WTC11 (cell line): ENCODE results near the gene SLC25A51. TPM values are rescaled to one million over a fixed set of nuclear protein-coding genes. Genes with fewer than 3 reads are reported as not detected.

ENCODE experiments used
- ATAC-seq: fragments of 200-7000 bp; cut with Tn5 transposase; 2 replicates; pipeline ENCODE4 v1.10.0; 2021; ENCODE audit warnings: mild to moderate bottlenecking, moderate library complexity
- CTCF ChIA-PET: fragments of 300-600 bp; sonication (Branson Sonifier 250); formaldehyde crosslinking; loops from one replicate; lab custom pipeline; 2021; ENCODE audit warnings: antibody characterized with exemption; lab: Charles Lee
- POLR2A ChIA-PET: fragments of 350-600 bp; sonication (Branson Sonifier 250); formaldehyde crosslinking; loops from one replicate; lab custom pipeline; 2021; ENCODE audit warnings: antibody characterized with exemption; lab: Charles Lee
- DNase-seq: peaks from one replicate; pipeline ENCODE4 v3.0.0; 2021; ENCODE audit warnings: low spot score
- H3K27ac Mint-ChIP-seq: 2 replicates; pipeline ENCODE4 v1.8.0; 2021; ENCODE audit warnings: mixed read lengths
- H3K27me3 Mint-ChIP-seq: 2 replicates; pipeline ENCODE4 v1.8.0; 2021; ENCODE audit warnings: low read depth, mild to moderate bottlenecking, moderate library complexity, mixed read lengths
- H3K36me3 Mint-ChIP-seq: 2 replicates; pipeline ENCODE4 v1.8.0; 2021; ENCODE audit warnings: mixed read lengths
- H3K4me1 Mint-ChIP-seq: 2 replicates; pipeline ENCODE4 v1.8.0; 2022; ENCODE audit warnings: mixed read lengths
- H3K4me3 Mint-ChIP-seq: 2 replicates; pipeline ENCODE4 v1.8.0; 2021; ENCODE audit warnings: mild to moderate bottlenecking, moderate library complexity, mixed read lengths
- H3K9me3 Mint-ChIP-seq: 2 replicates; pipeline ENCODE4 v1.8.0; 2021; ENCODE audit warnings: mixed read lengths
- AFF4 ChIP-seq: sonication (generic); formaldehyde crosslinking; IDR thresholded peaks from 2 replicates; pipeline ENCODE4 v1.8.1; 2023; ENCODE audit warnings: mild to moderate bottlenecking, missing genetic modification reagents, borderline replicate concordance
- AR ChIP-seq: fragments of 250-450 bp; sonication (Bioruptor Pico); IDR thresholded peaks from 2 replicates; pipeline ENCODE4 v1.9.0; 2021; ENCODE audit warnings: mild to moderate bottlenecking
- ARID4B ChIP-seq: sonication (generic); formaldehyde crosslinking; IDR thresholded peaks from 2 replicates; pipeline ENCODE4 v1.8.0; 2023; ENCODE audit warnings: missing genetic modification reagents, mild to moderate bottlenecking, borderline replicate concordance
- CREB1 ChIP-seq: sonication (generic); formaldehyde crosslinking; IDR thresholded peaks from 2 replicates; pipeline ENCODE4 v1.8.0; 2023; ENCODE audit warnings: mild to moderate bottlenecking, missing genetic modification reagents
- EMX1 ChIP-seq: fragments of 250-450 bp; sonication (Bioruptor Pico); IDR thresholded peaks from 2 replicates; pipeline ENCODE4 v1.8.0; 2021; ENCODE audit warnings: mild to moderate bottlenecking
- ERG ChIP-seq: fragments of 250-450 bp; sonication (Bioruptor Pico); IDR thresholded peaks from 2 replicates; pipeline ENCODE4 v1.8.0; 2021; ENCODE audit warnings: mild to moderate bottlenecking
- ETV6 ChIP-seq: sonication (generic); formaldehyde crosslinking; IDR thresholded peaks from 2 replicates; pipeline ENCODE4 v1.8.1; 2022; ENCODE audit warnings: mild to moderate bottlenecking, missing genetic modification reagents
- FOXP1 ChIP-seq: sonication (generic); formaldehyde crosslinking; IDR thresholded peaks from 2 replicates; pipeline ENCODE4 v1.8.0; 2022; ENCODE audit warnings: missing genetic modification reagents, mild to moderate bottlenecking, moderate library complexity, borderline replicate concordance
- GTF2I ChIP-seq: fragments of 250-450 bp; sonication (Bioruptor Pico); conservative IDR thresholded peaks from 2 replicates; pipeline ENCODE4 v1.4.0; 2021; ENCODE audit warnings: mild to moderate bottlenecking
- MAX ChIP-seq: sonication (generic); formaldehyde crosslinking; IDR thresholded peaks from 2 replicates; pipeline ENCODE4 v1.8.0; 2022; ENCODE audit warnings: mild to moderate bottlenecking, missing genetic modification reagents
- MYBL2 ChIP-seq: sonication (generic); formaldehyde crosslinking; IDR thresholded peaks from 2 replicates; pipeline ENCODE4 v1.8.1; 2023; ENCODE audit warnings: mild to moderate bottlenecking, moderate library complexity, missing genetic modification reagents
- NFE2L1 ChIP-seq: sonication (generic); formaldehyde crosslinking; IDR thresholded peaks from 2 replicates; pipeline ENCODE4 v1.8.1; 2023; ENCODE audit warnings: missing genetic modification reagents
- NR1H2 ChIP-seq: sonication (generic); formaldehyde crosslinking; IDR thresholded peaks from 2 replicates; pipeline ENCODE4 v1.9.0; 2021; ENCODE audit warnings: mild to moderate bottlenecking, moderate library complexity, missing genetic modification reagents
- NR2C2 ChIP-seq: sonication (generic); formaldehyde crosslinking; IDR thresholded peaks from 2 replicates; pipeline ENCODE4 v1.8.0; 2022; ENCODE audit warnings: mild to moderate bottlenecking, missing genetic modification reagents
- NR3C1 ChIP-seq: sonication (generic); formaldehyde crosslinking; conservative IDR thresholded peaks from 2 replicates; pipeline ENCODE4 v1.8.1; 2023; ENCODE audit warnings: low read depth, mild to moderate bottlenecking, missing genetic modification reagents
- PREB ChIP-seq: sonication (generic); formaldehyde crosslinking; IDR thresholded peaks from 2 replicates; pipeline ENCODE4 v1.8.1; 2022; ENCODE audit warnings: mild to moderate bottlenecking, missing genetic modification reagents, moderate library complexity, borderline replicate concordance
- SMAD3 ChIP-seq: sonication (generic); formaldehyde crosslinking; IDR thresholded peaks from 2 replicates; pipeline ENCODE4 v1.8.0; 2022; ENCODE audit warnings: missing genetic modification reagents, mild to moderate bottlenecking, borderline replicate concordance
- SOX15 ChIP-seq: fragments of 250-450 bp; sonication (Bioruptor Pico); IDR thresholded peaks from 2 replicates; pipeline ENCODE4 v1.9.0; 2021; ENCODE audit warnings: mild to moderate bottlenecking
- SP1 ChIP-seq: sonication (generic); formaldehyde crosslinking; conservative IDR thresholded peaks from 2 replicates; pipeline ENCODE4 v1.8.1; 2022; ENCODE audit warnings: missing genetic modification reagents
- TEAD4 ChIP-seq: sonication (generic); formaldehyde crosslinking; IDR thresholded peaks from 2 replicates; pipeline ENCODE4 v1.8.0; 2022; ENCODE audit warnings: mild to moderate bottlenecking, missing genetic modification reagents
- ZNF232 ChIP-seq: sonication (generic); formaldehyde crosslinking; IDR thresholded peaks from 2 replicates; pipeline ENCODE4 v1.8.0; 2022; ENCODE audit warnings: mild to moderate bottlenecking, missing genetic modification reagents
- ZNF396 ChIP-seq: fragments of 250-450 bp; sonication (Bioruptor Pico); IDR thresholded peaks from 2 replicates; pipeline ENCODE4 v1.8.0; 2021; ENCODE audit warnings: mild to moderate bottlenecking, moderate library complexity, borderline replicate concordance
- ZNF416 ChIP-seq: fragments of 250-450 bp; sonication (Bioruptor Pico); IDR thresholded peaks from 2 replicates; pipeline ENCODE4 v1.9.0; 2021; ENCODE audit warnings: mild to moderate bottlenecking, inconsistent platforms
- total RNA-seq: library from RNA; stranded (reverse); gene quantifications from 3 replicates; pipeline ENCODE4 v1.2.3, GENCODE V29; 2021

Gene SLC25A51
- total RNA-seq, 1 experiment from 2014 or later: 15.4 TPM

- H3K27ac Mint-ChIP-seq: no peak overlapping the region
- peaks cover 10% of the 10 kb centered on the region for H3K4me1 Mint-ChIP-seq
- ATAC-seq (no peak), DNase-seq (no peak)
- H3K4me3 Mint-ChIP-seq: no peak overlapping the region
- H3K27me3 Mint-ChIP-seq: no peaks in the 10 kb centered on the region
- ChIA-PET CTCF (no interaction called here), POLR2A (interaction anchor here (0.6 kb wide), 1 partner anchor 326 kb away, joined by 3 read pairs; no protein-coding TSS in a partner anchor)
- TF ChIP-seq ERG (CRISPR knock-in tag) (no peak), CREB1 (no peak), ZNF396 (no peak), SMAD3 (CRISPR knock-in tag) (no peak)
- H3K9me3 Mint-ChIP-seq: no peaks in the 10 kb centered on the region
- no peaks in the 10 kb centered on the region for H3K36me3 Mint-ChIP-seq
Measured at GRCh38 chr9:37936376-37936775, 32.4 kb upstream of the SLC25A51 start.

- ATAC-seq: no peak
- H3K27me3 Mint-ChIP-seq: no peaks in the 10 kb centered on the region
- ChIA-PET CTCF (interaction anchor here (1.1 to 1.4 kb wide), 2 partner anchors 22 to 90 kb away, joined by 3 to 4 read pairs; no protein-coding TSS in a partner anchor), POLR2A (no interaction called here)
- no peak overlapping the region for H3K27ac Mint-ChIP-seq
- no peaks in the 10 kb centered on the region for H3K9me3 Mint-ChIP-seq
- no peak overlapping the region for H3K4me3 Mint-ChIP-seq
- DNase-seq: no peak
- H3K4me1 Mint-ChIP-seq: peaks cover 10% of the 10 kb centered on the region
- H3K36me3 Mint-ChIP-seq: no peaks in the 10 kb centered on the region
- TF ChIP-seq NR2C2: no peak
- no peak for TF ChIP-seq GTF2I
- no peak for TF ChIP-seq AR (CRISPR knock-in tag)
- no peak for TF ChIP-seq NFE2L1
- TF ChIP-seq ZNF232 (CRISPR knock-in tag): no peak
- no peak for TF ChIP-seq MYBL2
- no peak for TF ChIP-seq ARID4B
- TF ChIP-seq FOXP1: no peak
- no peak for TF ChIP-seq TEAD4 (CRISPR knock-in tag)
- TF ChIP-seq SP1 (CRISPR knock-in tag): no peak
- TF ChIP-seq AFF4 (CRISPR knock-in tag): no peak
- no peak for TF ChIP-seq ZNF416 (CRISPR knock-in tag)
- TF ChIP-seq SOX15 (CRISPR knock-in tag): no peak
- no peak for TF ChIP-seq NR1H2
- no peak for TF ChIP-seq EMX1 (CRISPR knock-in tag)
- TF ChIP-seq MAX (CRISPR knock-in tag): no peak
- no peak for TF ChIP-seq ETV6 (CRISPR knock-in tag)
- no peak for TF ChIP-seq PREB (CRISPR knock-in tag)
- TF ChIP-seq NR3C1 (CRISPR knock-in tag): no peak
Measured at GRCh38 chr9:37935096-37935495, 31.2 kb upstream of the SLC25A51 start.
